Glomerular endothelial cell (primary cell): ENCODE measurements around the gene CDR2. TPM values are rescaled to one million over a fixed set of nuclear protein-coding genes. Genes with fewer than 3 reads are reported as not detected.
"Not testable (repeated sequence)": the region's sequence is repeated elsewhere in the genome, so short reads cannot be mapped to it uniquely, and the experiment has no call there.

Experiments used
- DNase-seq: peaks from one replicate; pipeline ENCODE4 v3.0.0-alpha.2; 2011; ENCODE audit warnings: low read depth, low spot score; ENCODE audit errors: extremely low read depth
- total RNA-seq: library from RNA; depleted of rRNA; stranded (reverse); fragments of >200 nt; gene quantifications from 2 replicates; pipeline ENCODE4 v1.2.3, GENCODE V29; 2015

The CDR2 gene
- total RNA-seq, 1 donor from 2014 or later, result 74.1 TPM

DNA sequence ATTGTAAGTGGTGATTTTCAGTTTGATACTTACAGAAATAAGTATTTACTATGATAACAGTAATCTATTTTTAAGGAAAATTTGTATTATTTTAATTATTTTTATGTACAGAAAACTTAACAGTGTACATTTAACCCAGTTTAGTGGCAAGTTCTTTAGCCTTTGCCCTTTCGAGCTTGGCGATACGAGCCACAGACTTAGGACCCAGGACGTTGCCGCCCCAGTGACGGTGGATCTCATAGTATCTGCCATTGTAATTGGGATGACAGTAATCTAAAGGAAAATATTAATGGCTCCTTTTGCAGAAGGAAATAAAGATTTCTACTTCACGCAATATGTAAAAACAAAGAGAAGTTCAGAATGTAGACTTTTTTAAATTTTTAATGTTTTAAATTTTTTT is 5.2 kb upstream of the CDR2 start:
- no peak for DNase-seq

DNA sequence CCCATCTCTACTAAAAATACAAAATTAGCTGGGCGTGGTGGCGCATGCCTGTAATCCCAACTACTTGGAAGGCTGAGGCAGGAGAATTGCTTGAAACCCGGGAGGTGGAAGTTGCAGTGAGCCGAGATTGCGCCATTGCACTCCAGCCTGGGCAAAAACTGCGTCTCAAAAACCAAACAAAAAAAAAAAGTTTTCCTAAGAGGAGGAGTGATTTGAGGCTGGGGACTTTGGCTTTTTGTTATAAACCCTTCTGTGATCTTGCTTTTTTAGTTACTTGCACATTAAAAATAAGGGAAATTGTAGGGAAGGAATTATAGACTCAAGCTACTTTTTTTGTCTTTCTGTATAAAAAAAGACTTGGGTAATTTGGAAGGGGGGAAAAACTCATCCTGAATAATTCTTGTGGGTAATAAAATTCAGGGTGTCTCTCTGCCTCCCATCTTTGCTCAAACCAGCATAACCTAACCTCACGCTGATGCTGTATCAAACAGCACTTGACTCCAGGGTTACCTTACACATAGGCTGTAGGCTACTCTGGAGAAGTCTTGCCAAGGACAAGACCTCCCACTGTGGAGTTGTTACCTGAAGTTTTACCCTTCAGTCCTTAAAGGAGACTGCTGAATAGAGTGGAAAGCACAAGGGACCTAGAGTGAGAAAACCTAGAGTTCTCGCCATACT is 1.7 kb upstream of the CDR2 start:
- no peak for DNase-seq

DNA sequence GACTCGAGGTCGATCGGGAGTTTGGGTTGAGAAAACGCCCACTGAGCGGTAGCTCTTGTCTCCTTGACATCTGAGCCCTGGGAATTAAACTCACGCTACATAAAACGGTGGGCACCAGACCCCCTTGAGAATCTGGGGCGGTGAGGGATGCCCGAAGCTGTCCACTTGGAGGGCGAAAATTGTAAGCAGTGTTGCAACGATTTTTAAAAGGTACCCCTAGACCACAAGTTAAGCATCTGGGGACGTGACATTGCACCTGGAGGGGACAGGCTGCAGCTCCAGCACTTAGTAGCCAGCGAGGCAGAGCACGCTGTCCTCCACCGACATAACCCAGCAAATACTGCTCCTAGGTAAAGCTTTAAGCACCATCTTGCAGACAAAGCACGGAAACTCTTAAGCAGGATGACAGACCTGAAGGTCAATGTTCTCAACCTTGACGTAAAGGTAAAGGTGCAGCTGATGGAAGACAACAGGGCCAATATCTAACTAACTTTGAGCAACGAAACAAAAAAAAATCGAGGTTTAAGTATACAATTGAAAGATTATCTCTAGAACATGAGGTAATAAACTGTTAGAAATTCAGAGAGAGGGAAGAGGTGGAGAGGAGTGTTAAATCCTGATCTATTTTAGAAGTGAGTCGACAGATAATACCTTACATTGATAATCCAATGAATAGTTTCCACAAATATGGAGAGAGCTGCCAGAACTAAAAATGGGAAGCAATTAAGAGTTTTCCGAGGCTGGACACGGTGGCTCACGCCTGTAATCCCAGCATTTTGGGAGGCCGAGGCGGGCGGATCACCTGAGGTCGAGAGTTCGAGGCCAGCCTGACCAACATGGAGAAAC is 921 bp upstream of the CDR2 start:
- DNase-seq, result no peak

DNA sequence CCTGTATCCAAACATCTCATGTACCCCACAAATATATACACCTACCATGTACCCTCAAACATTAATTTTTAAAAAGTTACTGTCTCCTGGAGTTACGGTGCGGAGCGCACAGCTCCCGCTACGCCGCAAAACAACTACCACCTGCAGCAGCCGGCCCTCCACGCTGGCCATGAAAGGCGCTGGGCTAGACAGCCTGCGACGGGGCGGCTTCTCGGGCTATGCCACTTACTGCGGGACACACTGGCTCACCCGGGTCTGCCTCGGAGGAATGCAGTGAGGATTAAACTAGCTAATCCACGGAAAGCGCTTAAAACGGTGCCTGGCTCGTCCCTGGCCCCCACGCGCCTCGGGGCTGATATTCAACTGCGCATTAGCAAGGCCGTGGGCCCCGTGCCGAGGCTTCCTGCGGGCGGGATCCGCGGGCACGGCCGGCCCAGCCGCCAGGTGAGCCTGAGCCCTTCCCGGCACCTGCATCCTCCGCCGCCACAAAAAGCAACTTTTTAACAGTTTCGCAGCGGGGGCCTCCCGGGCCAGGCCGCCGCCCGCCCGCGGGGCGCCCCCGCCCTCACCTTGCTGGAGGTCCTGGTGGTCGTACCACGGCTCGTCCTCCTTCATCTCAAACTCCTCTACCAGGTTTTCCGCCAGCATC is 633 bp downstream of the CDR2 start:
- no peak for DNase-seq

DNA sequence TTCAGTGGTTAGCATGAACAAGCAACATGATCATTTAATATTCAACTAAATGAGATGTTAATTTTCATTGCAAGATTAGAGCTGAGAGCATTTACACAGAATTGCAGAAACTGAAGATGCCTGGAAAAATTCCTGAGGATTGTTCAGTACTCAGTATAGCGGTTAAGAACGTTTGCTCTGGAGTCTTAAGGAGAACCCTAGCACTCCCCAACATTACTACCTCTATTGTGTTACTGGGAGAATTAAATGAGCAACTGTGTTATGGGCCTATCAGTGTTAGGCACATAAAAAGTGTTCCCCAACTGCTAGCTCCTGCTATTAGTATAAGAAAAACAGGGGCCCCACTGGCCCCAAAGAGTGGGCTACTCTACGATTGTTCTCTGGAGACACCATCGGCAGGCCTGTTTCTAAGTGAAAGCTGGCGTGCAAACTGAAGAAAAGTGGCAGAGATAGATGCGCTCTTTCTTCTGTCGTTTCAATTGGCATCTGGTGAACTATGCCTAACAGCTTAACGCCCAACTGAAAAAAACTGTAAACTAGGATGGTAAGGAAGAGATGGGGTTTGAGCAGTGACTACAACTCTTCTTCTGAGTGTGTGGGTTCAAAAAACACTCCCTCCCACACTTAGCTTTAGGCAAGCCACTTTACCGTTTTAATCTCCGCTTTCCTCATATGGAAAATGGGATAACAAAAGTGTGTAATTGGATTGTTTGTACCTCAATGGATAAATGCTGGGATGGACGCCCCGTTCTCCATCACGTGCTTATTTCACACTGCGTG is 1.3 kb downstream of the CDR2 start:
- DNase-seq, result no peak

DNA sequence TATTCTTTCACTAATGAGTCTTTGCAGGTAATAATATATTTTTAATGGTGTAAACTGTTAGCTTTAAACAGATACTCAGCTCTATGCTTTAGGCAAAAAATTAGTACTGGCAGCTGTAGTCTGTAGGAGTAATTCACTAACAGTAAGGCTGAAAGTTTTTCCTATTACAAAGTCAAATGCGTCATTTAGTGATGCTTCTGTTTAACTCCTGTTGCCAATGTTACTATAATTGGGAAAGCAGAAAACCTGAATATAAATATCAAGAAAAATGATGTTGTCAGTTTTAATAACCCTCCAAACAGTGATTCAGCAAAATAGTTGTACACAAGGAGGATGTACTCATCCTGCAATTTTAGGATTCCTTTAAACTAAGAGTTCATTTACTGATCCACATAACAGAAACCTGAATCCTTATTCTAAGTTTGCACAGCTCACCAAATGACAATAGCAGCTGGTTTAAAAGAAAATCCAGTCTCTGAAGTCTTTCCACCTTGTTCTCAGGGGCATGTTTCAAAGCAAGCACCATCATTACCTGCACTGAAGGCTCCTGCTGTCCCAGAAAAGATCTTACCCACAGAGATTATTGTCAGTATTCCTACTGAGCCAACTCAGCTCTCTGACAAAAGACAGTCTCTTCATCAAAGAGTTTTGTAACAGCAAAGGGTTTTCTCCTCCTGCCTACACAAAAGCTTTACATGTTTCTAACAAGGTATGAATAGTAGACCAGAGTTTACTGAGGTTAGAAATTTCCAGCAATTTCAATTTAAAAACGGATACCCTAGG is 4.2 kb downstream of the CDR2 start:
- DNase-seq, result peak; percentile 47

DNA sequence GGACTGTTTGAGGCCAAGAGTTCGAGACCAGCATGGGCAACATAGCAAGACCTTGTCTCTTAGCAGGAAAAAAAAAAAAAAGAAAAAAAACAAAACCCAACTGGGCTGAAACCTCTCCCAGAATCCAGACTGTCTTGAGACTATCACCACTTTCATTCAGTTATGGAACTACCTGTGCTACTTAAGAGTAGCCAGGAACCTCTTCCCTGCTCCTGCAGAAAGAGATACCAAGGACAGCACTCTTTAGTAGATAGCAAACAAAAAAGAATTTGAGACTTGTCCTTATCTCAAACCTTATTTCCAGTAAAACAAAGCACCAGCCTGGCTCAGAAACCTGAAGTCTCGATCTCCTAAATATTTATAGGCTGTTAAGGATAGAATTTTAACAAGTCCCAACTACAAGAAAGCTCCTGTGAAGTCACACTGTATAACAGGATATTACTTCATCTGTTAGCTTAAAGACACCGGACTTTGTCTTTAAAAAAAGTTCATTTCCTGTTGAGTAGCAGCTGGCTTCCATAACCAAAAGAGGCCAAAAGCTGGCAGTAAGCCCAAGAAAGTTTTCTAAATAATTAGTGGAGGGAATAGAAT is 5.1 kb downstream of the CDR2 start:
- DNase-seq, result peak; percentile 65

DNA sequence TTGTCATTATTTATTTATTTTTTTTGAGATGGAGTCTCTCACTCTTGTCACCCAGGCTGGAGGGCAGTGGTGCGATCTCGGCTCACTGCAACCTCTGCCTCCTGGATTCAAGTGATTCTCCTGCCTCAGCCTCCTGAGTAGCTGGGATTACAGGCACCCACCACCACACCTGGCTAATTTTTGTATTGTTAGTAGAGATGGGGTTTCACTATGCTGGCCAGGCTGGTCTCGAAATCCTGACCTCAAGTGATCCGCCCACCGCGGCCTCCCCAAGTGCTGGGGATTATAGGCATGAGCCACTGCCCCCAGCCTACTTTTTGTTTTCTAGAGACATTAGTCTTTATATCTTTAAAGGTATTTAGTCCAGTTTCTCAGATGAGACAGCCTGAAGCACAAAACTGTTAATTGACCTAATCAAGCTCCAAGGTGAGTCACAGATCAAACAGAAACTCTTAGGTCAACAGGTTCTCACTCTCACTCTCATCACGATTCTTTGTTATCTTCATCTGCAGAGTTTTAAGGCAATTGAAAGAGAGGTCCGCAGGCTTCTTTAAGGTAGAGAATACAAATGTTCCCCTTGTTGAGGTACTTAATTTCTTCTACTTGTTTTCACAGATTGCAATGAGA is 6.1 kb downstream of the CDR2 start:
- DNase-seq, result not testable (repeated sequence)

DNA sequence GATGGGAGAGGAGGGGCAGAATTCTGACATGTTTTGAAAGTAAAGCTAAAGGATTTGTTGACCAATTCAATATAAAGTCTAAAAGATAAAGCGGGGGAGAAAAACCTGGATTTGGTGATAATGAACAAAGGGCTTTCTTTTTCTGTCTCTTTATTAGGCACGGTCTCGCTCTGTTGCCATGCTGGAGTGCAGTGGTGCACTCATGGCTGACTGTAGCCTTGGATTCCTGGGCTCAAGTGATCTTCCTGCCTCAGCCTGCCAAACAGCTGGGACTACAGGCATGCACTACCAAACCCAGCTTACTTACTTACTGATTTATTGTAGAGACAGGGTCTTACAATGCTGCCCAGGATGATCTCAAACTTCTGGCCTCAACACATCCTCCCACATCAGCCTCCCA is 7.5 kb downstream of the CDR2 start:
- no peak for DNase-seq

DNA sequence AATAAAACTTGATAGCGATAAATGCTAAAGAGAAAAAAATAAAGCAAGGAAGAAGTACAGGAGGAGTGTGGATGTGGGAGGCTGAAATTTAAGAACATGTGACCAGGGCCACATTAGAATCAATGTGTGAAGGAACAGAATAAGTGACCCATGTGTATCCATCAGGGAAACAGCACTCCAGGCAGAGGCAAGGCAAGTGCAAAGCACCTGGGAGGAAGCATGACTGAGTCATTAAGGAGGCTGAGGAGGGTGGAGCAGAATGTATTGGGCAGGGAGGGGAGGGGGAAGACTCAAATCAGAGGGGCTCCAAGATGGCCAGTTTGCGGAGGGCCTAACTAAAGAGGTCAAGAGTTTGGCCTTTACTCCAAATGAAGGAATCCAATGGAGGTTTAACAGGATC is 8.0 kb downstream of the CDR2 start:
- no peak for DNase-seq

DNA sequence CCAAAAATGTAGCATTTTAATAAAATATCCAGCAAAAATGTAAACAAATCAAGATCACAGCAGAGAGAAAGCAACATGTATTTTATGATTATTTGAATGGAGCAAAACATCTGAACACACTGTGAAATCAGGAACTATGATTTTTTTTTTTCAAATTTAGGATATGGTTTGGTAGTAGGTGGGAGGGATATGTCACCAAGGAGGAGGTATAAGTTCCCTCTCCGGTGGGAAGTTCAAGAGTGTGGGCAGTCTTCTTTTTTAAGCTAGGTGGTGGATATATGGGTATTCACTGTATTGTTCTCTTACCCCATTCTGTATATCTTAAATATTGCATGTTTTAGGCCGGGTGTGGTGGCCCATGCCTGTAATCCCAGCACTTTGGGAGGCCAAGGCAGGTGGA is 10.2 kb downstream of the CDR2 start:
- no peak for DNase-seq

DNA sequence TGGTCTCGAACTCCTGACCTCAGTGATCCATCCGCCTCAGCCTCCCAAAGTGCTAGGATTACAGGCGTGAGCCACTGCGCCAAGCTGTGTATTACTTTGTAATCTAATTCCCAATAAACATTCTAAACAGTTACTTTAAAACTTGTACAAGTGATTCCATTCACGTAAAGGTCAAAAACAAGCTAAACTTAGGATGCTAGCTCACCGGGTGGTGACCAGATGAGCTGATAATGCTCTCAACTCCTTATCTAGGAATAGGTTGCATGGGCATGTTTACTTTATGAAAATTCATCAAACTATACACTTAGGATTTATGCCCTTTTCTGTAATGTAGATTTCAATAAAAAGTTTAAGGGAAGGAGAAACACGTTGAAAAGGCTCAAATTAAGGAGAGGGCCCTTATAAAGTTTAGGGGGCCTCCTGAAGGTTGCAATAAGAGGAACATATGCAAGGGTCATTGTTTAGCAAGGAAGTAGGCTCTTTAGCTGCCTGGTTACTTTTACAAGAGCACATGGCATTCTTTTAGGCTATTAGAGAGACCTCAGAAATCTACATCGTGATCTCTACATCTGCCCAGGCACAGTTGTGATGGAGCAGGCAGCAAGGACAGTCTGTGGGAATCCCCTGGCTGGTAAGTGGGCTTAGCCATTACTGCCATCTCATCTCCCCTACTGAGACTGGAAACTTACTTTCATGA is 13.3 kb downstream of the CDR2 start:
- DNase-seq, result no peak

DNA sequence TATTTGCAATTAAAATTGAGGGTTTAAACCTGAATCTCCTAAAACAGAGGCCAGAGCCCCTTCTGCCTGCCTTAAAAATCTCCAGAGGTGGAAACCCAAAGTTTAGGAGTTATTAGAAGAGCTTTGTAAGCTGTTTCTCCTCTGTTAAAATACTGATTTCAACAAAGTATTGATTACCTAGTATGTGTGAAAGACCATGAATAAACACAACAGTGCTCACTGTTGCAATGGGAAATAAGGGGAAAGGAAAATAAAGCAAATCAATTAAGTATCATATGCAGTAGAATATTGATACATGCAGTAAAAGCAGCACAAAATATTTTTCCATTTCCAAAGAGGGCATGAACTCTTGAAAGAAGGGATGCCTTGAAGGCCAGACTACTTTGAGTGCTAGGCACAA is 14.7 kb downstream of the CDR2 start:
- no peak for DNase-seq

DNA sequence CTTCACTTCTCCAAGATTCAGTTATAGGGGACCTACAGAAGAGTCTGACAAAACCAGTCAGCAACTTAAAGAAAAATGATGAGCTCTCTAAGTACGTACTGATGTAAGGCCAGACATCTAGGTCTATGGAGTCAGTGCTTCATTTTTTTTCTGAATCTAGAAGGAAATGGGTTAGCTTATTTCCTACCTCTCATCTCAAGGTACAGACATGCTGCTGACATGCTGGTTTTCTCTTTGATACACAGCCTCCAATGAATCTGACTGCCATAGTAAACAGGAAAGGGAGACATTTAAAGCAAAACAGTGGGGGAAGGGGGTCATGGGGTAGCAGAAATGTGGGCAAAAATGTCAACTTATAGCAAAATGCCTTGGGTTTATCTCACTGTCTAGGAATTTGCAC is 16.4 kb downstream of the CDR2 start:
- DNase-seq, result no peak

DNA sequence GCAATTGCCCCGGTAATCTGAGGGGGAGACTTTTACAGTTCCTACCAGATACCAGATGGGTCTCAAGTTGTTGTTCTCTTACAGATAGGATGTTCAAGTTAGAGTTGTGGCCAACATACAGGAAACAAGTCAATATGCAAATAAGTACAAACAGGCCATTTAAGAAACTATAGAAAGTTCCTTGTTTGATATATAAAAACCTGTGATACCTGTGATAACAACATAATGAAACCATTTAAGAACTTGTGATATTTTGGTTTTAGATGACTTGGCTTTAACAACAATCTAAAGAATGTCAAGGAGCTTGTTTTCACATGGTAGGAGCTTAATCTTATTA is 16.8 kb downstream of the CDR2 start:
- no peak for DNase-seq

DNA sequence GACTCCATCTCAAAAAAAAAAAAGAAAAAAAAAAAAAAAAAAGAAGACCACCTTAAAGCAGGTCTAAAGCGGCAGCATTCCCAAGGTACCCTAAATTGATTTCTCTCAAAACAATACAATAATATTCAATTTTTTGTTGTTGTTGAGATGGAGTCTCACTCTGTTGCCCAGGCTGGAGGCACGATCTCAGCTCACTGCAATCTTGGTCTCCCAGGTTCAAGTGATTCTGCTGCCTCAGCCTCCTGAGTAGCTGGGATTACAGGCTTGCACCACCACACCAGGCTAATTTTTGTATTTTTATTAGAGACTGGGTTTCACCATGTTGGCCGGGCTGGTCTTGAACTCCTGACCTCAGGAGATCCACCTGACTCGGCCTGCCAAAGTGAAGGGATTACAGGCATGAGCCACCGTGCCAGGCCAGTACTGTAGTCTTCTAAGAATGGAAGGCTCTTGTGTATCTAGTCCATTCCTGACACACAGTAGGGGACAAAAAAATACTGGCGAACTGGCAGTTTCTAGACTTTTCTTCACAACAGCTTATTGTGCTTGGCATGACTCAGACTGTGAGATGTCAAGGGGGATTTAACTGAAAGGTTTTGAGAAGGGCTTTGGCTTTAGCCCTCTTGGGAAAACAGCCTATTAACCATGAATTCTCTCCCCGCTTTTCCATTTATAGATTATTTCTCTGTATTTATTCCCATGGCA is 17.3 kb downstream of the CDR2 start:
- no peak for DNase-seq

DNA sequence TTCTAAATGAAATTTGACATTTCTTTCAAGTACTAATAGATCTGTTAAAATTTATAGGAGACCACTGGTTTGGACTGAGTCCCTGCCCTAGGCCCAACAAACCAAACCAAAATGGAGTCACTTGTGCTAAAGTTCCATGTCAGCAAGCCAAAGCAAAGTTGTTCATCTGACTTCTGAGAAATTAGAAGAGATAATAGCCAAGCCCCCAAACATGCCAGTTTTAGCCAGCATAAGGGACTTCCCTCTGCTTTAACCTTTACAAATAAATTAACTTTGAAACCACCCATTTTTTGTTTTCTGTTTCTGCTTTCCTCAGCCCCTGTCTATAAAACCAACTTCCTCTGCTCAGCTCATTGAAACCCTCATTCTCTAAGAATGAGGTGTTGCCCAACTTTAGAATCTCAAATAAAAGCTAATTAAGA is 18.9 kb downstream of the CDR2 start:
- DNase-seq, result no peak

DNA sequence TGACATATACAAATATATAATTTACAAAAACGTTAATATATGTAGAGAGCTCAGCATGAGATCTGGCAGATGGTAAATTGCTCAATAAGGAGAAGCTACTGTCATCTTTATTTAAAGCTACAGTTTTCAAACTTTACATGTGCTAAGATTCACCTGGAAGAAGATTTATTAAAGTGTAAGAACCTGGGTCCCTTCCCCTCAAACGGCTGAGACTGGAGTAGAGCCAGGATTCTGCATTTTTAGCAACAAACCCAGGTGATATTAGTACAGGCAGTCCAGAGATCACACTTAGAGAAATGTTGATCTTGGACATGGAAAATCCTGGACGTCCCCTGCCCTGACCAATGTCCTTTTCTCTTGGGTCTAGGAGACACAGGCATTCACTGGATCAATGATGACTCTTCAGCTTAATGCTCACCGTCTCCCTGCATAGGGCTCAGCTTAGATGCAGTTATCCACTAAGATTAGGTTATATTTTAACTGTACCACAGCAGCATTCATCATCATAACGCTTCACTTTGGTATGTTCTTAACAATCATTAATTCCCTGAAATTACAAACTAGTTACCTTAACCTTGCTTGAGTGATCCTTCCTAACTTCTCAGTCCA is 20.4 kb downstream of the CDR2 start:
- no peak for DNase-seq
